ENCODE results near the gene DMRT1.

DNA sequence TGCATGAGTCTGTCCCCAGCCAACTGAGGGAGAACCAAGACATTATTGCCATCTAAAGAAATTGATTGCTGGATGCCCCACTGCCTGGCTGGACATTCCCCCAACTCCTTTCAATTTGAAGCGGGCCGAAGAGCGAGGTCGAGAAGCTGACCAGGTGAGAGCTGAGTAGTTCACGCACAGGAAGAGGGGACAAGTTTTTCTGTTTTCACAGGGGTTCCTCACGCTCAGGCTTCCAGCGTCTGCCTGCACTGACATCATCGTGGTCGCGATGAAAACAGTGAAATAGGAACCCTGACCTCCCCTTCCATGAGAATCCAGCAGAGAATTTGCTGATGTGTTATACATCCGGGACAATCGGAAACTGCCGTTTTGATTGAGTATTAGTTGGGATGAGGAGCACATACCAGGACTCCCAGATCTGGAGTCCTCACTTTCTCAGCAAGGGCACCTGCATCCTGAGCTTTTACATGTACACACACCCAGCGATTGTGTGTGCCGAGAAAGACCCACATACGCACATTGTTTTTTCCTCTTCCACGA is 131.9 kb downstream of the DMRT1 start:
- TF ChIP-seq FUS (optimal IDR thresholded peaks at IDR 0.05; ENCODE audit: low read depth, low read length) (no peak), POLR2AphosphoS5 (IDR thresholded peaks at IDR 0.05; ENCODE audit: control insufficient read depth, insufficient read depth, low read depth, low read length) (no peak), CTBP1 (IDR thresholded peaks at IDR 0.05; ENCODE audit: borderline replicate concordance) (no peak), TAF1 (IDR thresholded peaks at IDR 0.05; ENCODE audit: control insufficient read depth, extremely low read depth, insufficient read depth, low read length, severe bottlenecking) (no peak), STAG1 (CRISPR knock-in tag; IDR thresholded peaks at IDR 0.05; ENCODE audit: borderline replicate concordance) (no peak), RB1 (IDR thresholded peaks at IDR 0.05; ENCODE audit: low read depth) (no peak)
- TF ChIP-seq, protein P1, sequence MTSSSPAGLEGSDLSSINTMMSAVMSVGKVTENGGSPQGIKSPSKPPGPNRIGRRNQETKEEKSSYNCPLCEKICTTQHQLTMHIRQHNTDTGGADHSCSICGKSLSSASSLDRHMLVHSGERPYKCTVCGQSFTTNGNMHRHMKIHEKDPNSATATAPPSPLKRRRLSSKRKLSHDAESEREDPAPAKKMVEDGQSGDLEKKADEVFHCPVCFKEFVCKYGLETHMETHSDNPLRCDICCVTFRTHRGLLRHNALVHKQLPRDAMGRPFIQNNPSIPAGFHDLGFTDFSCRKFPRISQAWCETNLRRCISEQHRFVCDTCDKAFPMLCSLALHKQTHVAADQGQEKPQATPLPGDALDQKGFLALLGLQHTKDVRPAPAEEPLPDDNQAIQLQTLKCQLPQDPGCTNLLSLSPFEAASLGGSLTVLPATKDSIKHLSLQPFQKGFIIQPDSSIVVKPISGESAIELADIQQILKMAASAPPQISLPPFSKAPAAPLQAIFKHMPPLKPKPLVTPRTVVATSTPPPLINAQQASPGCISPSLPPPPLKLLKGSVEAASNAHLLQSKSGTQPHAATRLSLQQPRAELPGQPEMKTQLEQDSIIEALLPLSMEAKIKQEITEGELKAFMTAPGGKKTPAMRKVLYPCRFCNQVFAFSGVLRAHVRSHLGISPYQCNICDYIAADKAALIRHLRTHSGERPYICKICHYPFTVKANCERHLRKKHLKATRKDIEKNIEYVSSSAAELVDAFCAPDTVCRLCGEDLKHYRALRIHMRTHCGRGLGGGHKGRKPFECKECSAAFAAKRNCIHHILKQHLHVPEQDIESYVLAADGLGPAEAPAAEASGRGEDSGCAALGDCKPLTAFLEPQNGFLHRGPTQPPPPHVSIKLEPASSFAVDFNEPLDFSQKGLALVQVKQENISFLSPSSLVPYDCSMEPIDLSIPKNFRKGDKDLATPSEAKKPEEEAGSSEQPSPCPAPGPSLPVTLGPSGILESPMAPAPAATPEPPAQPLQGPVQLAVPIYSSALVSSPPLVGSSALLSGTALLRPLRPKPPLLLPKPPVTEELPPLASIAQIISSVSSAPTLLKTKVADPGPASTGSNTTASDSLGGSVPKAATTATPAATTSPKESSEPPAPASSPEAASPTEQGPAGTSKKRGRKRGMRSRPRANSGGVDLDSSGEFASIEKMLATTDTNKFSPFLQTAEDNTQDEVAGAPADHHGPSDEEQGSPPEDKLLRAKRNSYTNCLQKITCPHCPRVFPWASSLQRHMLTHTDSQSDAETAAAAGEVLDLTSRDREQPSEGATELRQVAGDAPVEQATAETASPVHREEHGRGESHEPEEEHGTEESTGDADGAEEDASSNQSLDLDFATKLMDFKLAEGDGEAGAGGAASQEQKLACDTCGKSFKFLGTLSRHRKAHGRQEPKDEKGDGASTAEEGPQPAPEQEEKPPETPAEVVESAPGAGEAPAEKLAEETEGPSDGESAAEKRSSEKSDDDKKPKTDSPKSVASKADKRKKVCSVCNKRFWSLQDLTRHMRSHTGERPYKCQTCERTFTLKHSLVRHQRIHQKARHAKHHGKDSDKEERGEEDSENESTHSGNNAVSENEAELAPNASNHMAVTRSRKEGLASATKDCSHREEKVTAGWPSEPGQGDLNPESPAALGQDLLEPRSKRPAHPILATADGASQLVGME (CRISPR knock-in tag; IDR thresholded peaks at IDR 0.05), result no peak
- TF ChIP-seq, protein P2, sequence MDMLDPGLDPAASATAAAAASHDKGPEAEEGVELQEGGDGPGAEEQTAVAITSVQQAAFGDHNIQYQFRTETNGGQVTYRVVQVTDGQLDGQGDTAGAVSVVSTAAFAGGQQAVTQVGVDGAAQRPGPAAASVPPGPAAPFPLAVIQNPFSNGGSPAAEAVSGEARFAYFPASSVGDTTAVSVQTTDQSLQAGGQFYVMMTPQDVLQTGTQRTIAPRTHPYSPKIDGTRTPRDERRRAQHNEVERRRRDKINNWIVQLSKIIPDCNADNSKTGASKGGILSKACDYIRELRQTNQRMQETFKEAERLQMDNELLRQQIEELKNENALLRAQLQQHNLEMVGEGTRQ (CRISPR knock-in tag; IDR thresholded peaks at IDR 0.05), result no peak

Measured in K562 (cell line).